ENCODE results near the gene JADE1. TPM values are rescaled to one million over a fixed set of nuclear protein-coding genes. Genes with fewer than 3 reads are reported as not detected.

JADE1 gene
- polyA plus RNA-seq, 1 of the 3 experiments (the other 2 are of a cell fraction): 9.1 TPM

DNA sequence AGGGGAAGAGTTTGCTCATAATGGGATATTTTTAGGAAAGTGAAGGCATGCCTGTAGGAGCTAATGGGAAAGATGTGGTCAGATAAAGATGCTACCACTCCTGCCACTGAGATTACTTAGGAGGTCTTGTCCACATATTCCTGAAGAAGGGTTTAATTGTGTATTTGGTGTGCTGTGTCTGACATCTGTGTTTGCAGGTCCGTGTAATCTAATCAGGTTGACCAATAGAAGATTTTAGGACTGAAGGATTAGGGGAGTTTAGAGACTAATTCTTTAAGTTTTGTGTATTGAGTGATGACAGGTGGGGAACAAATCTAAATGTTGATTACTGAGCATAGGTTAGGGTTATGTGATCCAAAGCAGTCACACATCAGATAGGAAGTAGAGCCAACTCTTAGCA lies 57.2 kb downstream of the JADE1 start:
- POLR2A ChIA-PET: no interaction called here
- 93% methylated on average over 1 of the region's 1 CpG for WGBS (ENCODE audit: low lambda C conversion rate)
- CTCF ChIA-PET: interaction anchor here (0.5 kb wide), 1 partner anchor 775 kb away, joined by 3 read pairs; no protein-coding TSS in a partner anchor
- Histone ChIP-seq H3K36me3 (replicated peaks in 1 of 2; ENCODE audit: control insufficient read depth in 1 of 2, insufficient read depth in 2 of 2, low read length in 1 of 2) (peaks cover 38 to 91% of the 10 kb centered on the region in 2 experiments), H3K9me3 (no peaks in the 10 kb centered on the region), H3K79me2 (ENCODE audit: insufficient read depth) (peaks cover 7% of the 10 kb centered on the region; the same call in 1 of the 2 replicates), H3K9ac (no peak overlapping the region), H3K4me1 (ENCODE audit: control insufficient read depth in 1 of 2, insufficient read depth in 2 of 2, low read depth in 1 of 2, low read length in 1 of 2) (peaks cover 0 to 14% of the 10 kb centered on the region in 2 experiments; a peak in 1 of 4 replicates), H2AFZ (ENCODE audit: low read depth) (no peak overlapping the region), H4K20me1 (ENCODE audit: insufficient read depth) (no peaks in the 10 kb centered on the region), H3F3A (replicated peaks; ENCODE audit: insufficient read depth) (no peaks in the 10 kb centered on the region), H3K4me3 (ENCODE audit: low read depth in 2 of 2, low read length in 1 of 2) (no peak overlapping the region), H3K9me2 (no peaks in the 10 kb centered on the region), H3K27ac (ENCODE audit: low read depth in 2 of 2, low read length in 1 of 2) (no peak overlapping the region), H3K27me3 (ENCODE audit: insufficient read depth) (no peaks in the 10 kb centered on the region), H3K4me2 (no peak overlapping the region)
- no peak for TF ChIP-seq EZH2phosphoT487 (IDR thresholded peaks at IDR 0.05; ENCODE audit: borderline replicate concordance, low read depth)
- no peak for DNase-seq

DNA sequence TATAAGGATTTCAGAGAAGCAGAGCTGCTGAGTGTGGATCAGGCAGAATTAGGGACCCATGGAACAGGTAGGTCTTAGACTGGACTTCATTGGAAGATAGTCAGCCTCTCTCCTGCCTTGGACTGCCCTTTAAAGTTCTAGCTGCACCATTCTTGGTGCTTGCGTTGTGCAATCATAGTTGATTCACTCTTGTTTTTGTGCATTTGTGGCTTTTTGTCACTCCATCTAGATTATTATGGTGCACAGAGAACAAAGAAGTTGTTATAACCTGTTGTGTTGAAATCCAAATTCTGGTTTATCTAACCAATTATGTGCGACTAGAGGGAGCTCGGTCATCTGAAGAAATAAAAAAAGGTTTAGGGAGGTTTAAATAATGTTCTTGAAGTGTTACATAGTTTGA lies 59.3 kb downstream of the JADE1 start:
- ChIA-PET CTCF (interaction anchor here (1.2 kb wide), 1 partner anchor 275 kb away, joined by 3 read pairs; no protein-coding TSS in a partner anchor), POLR2A (no interaction called here)
- no peaks in the 10 kb centered on the region for H3K27me3 ChIP-seq (ENCODE audit: insufficient read depth)
- peaks cover 4% of the 10 kb centered on the region; the same call in 1 of the 2 replicates for H3K79me2 ChIP-seq (ENCODE audit: insufficient read depth)
- no peaks in the 10 kb centered on the region for H3F3A ChIP-seq (replicated peaks; ENCODE audit: insufficient read depth)
- no peak for DNase-seq
- peaks cover 0 to 6% of the 10 kb centered on the region in 2 experiments; a peak in 1 of 4 replicates for H3K4me1 ChIP-seq (ENCODE audit: control insufficient read depth in 1 of 2, insufficient read depth in 2 of 2, low read depth in 1 of 2, low read length in 1 of 2)
- no peaks in the 10 kb centered on the region for H4K20me1 ChIP-seq (ENCODE audit: insufficient read depth)
- no peak overlapping the region for H2AFZ ChIP-seq (ENCODE audit: low read depth)
- H3K9ac ChIP-seq: no peak overlapping the region
- WGBS (ENCODE audit: low lambda C conversion rate): 99% methylated on average over 3 of the region's 3 CpGs
- no peak overlapping the region for H3K4me2 ChIP-seq
- H3K36me3 ChIP-seq (replicated peaks in 1 of 2; ENCODE audit: control insufficient read depth in 1 of 2, insufficient read depth in 2 of 2, low read length in 1 of 2): peaks cover 50 to 95% of the 10 kb centered on the region in 2 experiments
- no peak for TF ChIP-seq MEF2A (IDR thresholded peaks at IDR 0.05; ENCODE audit: borderline replicate concordance, low read depth)
- TF ChIP-seq, protein P1, sequence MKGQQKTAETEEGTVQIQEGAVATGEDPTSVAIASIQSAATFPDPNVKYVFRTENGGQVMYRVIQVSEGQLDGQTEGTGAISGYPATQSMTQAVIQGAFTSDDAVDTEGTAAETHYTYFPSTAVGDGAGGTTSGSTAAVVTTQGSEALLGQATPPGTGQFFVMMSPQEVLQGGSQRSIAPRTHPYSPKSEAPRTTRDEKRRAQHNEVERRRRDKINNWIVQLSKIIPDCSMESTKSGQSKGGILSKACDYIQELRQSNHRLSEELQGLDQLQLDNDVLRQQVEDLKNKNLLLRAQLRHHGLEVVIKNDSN (IDR thresholded peaks at IDR 0.05; ENCODE audit: borderline replicate concordance, low read depth): no peak
- TF ChIP-seq, protein P2, sequence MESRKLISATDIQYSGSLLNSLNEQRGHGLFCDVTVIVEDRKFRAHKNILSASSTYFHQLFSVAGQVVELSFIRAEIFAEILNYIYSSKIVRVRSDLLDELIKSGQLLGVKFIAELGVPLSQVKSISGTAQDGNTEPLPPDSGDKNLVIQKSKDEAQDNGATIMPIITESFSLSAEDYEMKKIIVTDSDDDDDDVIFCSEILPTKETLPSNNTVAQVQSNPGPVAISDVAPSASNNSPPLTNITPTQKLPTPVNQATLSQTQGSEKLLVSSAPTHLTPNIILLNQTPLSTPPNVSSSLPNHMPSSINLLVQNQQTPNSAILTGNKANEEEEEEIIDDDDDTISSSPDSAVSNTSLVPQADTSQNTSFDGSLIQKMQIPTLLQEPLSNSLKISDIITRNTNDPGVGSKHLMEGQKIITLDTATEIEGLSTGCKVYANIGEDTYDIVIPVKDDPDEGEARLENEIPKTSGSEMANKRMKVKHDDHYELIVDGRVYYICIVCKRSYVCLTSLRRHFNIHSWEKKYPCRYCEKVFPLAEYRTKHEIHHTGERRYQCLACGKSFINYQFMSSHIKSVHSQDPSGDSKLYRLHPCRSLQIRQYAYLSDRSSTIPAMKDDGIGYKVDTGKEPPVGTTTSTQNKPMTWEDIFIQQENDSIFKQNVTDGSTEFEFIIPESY (IDR thresholded peaks at IDR 0.05; ENCODE audit: borderline replicate concordance, low read depth): no peak
- TF ChIP-seq TAF1 (IDR thresholded peaks at IDR 0.05; ENCODE audit: borderline replicate concordance, low read depth, low read length): no peak
- no peak for TF ChIP-seq RXRA (IDR thresholded peaks at IDR 0.05; ENCODE audit: borderline replicate concordance, low read depth)
- TF ChIP-seq, protein P3, sequence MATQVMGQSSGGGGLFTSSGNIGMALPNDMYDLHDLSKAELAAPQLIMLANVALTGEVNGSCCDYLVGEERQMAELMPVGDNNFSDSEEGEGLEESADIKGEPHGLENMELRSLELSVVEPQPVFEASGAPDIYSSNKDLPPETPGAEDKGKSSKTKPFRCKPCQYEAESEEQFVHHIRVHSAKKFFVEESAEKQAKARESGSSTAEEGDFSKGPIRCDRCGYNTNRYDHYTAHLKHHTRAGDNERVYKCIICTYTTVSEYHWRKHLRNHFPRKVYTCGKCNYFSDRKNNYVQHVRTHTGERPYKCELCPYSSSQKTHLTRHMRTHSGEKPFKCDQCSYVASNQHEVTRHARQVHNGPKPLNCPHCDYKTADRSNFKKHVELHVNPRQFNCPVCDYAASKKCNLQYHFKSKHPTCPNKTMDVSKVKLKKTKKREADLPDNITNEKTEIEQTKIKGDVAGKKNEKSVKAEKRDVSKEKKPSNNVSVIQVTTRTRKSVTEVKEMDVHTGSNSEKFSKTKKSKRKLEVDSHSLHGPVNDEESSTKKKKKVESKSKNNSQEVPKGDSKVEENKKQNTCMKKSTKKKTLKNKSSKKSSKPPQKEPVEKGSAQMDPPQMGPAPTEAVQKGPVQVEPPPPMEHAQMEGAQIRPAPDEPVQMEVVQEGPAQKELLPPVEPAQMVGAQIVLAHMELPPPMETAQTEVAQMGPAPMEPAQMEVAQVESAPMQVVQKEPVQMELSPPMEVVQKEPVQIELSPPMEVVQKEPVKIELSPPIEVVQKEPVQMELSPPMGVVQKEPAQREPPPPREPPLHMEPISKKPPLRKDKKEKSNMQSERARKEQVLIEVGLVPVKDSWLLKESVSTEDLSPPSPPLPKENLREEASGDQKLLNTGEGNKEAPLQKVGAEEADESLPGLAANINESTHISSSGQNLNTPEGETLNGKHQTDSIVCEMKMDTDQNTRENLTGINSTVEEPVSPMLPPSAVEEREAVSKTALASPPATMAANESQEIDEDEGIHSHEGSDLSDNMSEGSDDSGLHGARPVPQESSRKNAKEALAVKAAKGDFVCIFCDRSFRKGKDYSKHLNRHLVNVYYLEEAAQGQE (IDR thresholded peaks at IDR 0.05; ENCODE audit: low read depth, low read length): no peak
- TF ChIP-seq RFX5 (IDR thresholded peaks at IDR 0.05; ENCODE audit: low read length): no peak
- no peak for TF ChIP-seq TCF12 (IDR thresholded peaks at IDR 0.05)
- no peak for TF ChIP-seq RAD21 (IDR thresholded peaks at IDR 0.05; ENCODE audit: low read length)
- no peak for TF ChIP-seq MXI1 (IDR thresholded peaks at IDR 0.05; ENCODE audit: low read depth, low read length)
- TF ChIP-seq, protein P4, sequence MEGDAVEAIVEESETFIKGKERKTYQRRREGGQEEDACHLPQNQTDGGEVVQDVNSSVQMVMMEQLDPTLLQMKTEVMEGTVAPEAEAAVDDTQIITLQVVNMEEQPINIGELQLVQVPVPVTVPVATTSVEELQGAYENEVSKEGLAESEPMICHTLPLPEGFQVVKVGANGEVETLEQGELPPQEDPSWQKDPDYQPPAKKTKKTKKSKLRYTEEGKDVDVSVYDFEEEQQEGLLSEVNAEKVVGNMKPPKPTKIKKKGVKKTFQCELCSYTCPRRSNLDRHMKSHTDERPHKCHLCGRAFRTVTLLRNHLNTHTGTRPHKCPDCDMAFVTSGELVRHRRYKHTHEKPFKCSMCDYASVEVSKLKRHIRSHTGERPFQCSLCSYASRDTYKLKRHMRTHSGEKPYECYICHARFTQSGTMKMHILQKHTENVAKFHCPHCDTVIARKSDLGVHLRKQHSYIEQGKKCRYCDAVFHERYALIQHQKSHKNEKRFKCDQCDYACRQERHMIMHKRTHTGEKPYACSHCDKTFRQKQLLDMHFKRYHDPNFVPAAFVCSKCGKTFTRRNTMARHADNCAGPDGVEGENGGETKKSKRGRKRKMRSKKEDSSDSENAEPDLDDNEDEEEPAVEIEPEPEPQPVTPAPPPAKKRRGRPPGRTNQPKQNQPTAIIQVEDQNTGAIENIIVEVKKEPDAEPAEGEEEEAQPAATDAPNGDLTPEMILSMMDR (IDR thresholded peaks at IDR 0.05): no peak
- no peak for TF ChIP-seq SIN3A (IDR thresholded peaks at IDR 0.05; ENCODE audit: borderline replicate concordance, low read depth, low read length)
- no peak for TF ChIP-seq TEAD4 (IDR thresholded peaks at IDR 0.05; ENCODE audit: borderline replicate concordance, insufficient read depth)
- TF ChIP-seq FOSL2 (IDR thresholded peaks at IDR 0.05; ENCODE audit: borderline replicate concordance, low read depth): no peak
- no peak for TF ChIP-seq SMC3 (IDR thresholded peaks at IDR 0.05; ENCODE audit: low read depth, low read length)
- H3K4me3 ChIP-seq (ENCODE audit: low read depth in 2 of 2, low read length in 1 of 2): no peak overlapping the region
- H3K27ac ChIP-seq (ENCODE audit: low read depth in 2 of 2, low read length in 1 of 2): no peak overlapping the region
- no peaks in the 10 kb centered on the region for H3K9me3 ChIP-seq
- no peaks in the 10 kb centered on the region for H3K9me2 ChIP-seq

Measured in SK-N-SH (cell line).